Transverse colon (tissue), 4 donors: Measurements from ENCODE around the gene FKRP. TPM values are rescaled to one million over a fixed set of nuclear protein-coding genes. Genes with fewer than 3 reads are reported as not detected.
"Not testable (repeated sequence)": the region's sequence is repeated elsewhere in the genome, so short reads cannot be mapped to it uniquely, and the experiment has no call there.

Experiments used
- DNase-seq: peaks from one replicate; pipeline ENCODE4 v3.0.0-alpha.2; 2019
- H3K27ac ChIP-seq, 4 donors: fragments of 200-600 bp; sonication (generic); 2 replicates each; pipeline ENCODE4 v1.5.1; 2016 to 2018; ENCODE audit warnings: inconsistent platforms in 4 of 4
- H3K27me3 ChIP-seq: fragments of 200-600 bp; sonication (generic); 2 replicates; pipeline ENCODE4 v1.5.1; 2017; ENCODE audit warnings: inconsistent platforms
- H3K36me3 ChIP-seq, 4 donors: fragments of 200-600 bp; sonication (generic); 2 replicates each; pipeline ENCODE4 v1.5.1; 2017 to 2019; ENCODE audit warnings: inconsistent platforms in 4 of 4
- H3K4me1 ChIP-seq, 4 donors: fragments of 200-600 bp; sonication (generic); 2 replicates each; pipeline ENCODE4 v1.5.1; 2017 to 2020; ENCODE audit warnings: inconsistent platforms in 4 of 4
- H3K4me3 ChIP-seq, 4 donors: fragments of 200-600 bp; sonication (generic); 1 replicate in 1 of 4; 2 replicates in 3 of 4; pipeline versions ENCODE4 v1.5.1 to v1.6.1; 2017 to 2019; ENCODE audit warnings: inconsistent platforms in 4 of 4
- H3K9me3 ChIP-seq, 2 donors: fragments of 200-600 bp; sonication (generic); 2 replicates each; pipeline ENCODE4 v1.5.1; 2017 to 2019; ENCODE audit warnings: inconsistent platforms in 2 of 2
- CTCF ChIP-seq, 5 experiments: fragments of 200-600 bp in 3 of 5; fragments of 450-650 bp in 2 of 5; sonication (generic) in 3 of 5; IDR thresholded peaks; 1 replicate in 2 of 5; 2 replicates in 3 of 5; pipeline ENCODE4 v1.5.1; 2016 to 2017; ENCODE audit warnings: antibody characterized with exemption in 5 of 5, inconsistent platforms in 3 of 5, mild to moderate bottlenecking in 2 of 5, moderate library complexity in 1 of 5
- EP300 ChIP-seq: sonication (generic); formaldehyde crosslinking; IDR thresholded peaks from one replicate; pipeline ENCODE4 v1.6.1; 2017; ENCODE audit warnings: antibody characterized with exemption, low read depth
- POLR2A ChIP-seq: fragments of 450-650 bp; IDR thresholded peaks from one replicate; pipeline ENCODE4 v1.6.1; 2016; ENCODE audit warnings: antibody characterized with exemption, mild to moderate bottlenecking, moderate library complexity
- POLR2AphosphoS5 ChIP-seq, 3 donors: sonication (generic); formaldehyde crosslinking; IDR thresholded peaks; one replicate each; pipeline ENCODE4 v1.6.1; 2016; ENCODE audit warnings: antibody characterized with exemption in 3 of 3
- WGBS, 2 donors: methylation state at CpG; one replicate each; pipeline ENCODE4 v1.1.5; 2018; ENCODE audit warnings: low coverage in 1 of 2; 5-methylcytosine and 5-hydroxymethylcytosine counted together
- in situ Hi-C, 4 donors: fragments of 200-750 bp; cut with MboI; loops; one replicate each; pipeline versions ENCODE4 v1.15.0 to v1.15.1; 2017; ENCODE audit warnings: low sequenced_read_pairs in 3 of 4, low pct_ligation_motif_present in 1 of 4, low pct_unique_long_range_greater_than_20kb in 1 of 4
- intact Hi-C: fragments of 100-400 bp; cut with DNase I; formaldehyde crosslinking; loops from one replicate; pipeline ENCODE4 v1.15.1; 2023; ENCODE audit warnings: low total_unique reads
- total RNA-seq, 4 donors: library from RNA; depleted of rRNA; stranded (reverse); fragments of >200 nt; gene quantifications; one replicate each; pipeline ENCODE4 v1.1.0, GENCODE V29; 2016

The FKRP gene
- total RNA-seq, 4 donors from 2014 or later: 9.7 to 16.1 (median 11.8) TPM

GRCh38 chr19:46768746-46769145, 22.9 kb downstream of the FKRP start:
- peaks cover 3 to 48% (median 27%) of the 10 kb centered on the region in 4 donors for H3K4me1 ChIP-seq
- DNase-seq, H3K36me3 ChIP-seq, H3K4me3 ChIP-seq, H3K9me3 ChIP-seq, intact Hi-C loops, H3K27me3 ChIP-seq: not testable (repeated sequence)
- peak overlapping the region; percentile 72 to 79 (median 74) for H3K27ac ChIP-seq
- 15% methylated on average over 4 of the region's 4 CpGs; no CpG with 5 or more reads in 1 of the 2 donors for WGBS, 2 donors
- TF ChIP-seq CTCF (IDR thresholded peaks at IDR 0.05): peak in 1 of 5 experiments; percentile 8
- in situ Hi-C loops: loop anchor here in 1 of 4 donors (25.0 kb wide), 1 partner anchor 219 kb away; no protein-coding TSS in a partner anchor

- intact Hi-C loops (no loop called here), in situ Hi-C loops (loop anchor here in 1 of 4 donors (25.0 kb wide), 1 partner anchor 215 kb away; no protein-coding TSS in a partner anchor)
- 74 to 75% methylated on average over 7 to 11 of the region's 12 CpGs for WGBS, 2 donors
- H3K4me3 ChIP-seq: no peak overlapping the region
- H3K27ac ChIP-seq: no peak overlapping the region
- H3K27me3 ChIP-seq: no peaks in the 10 kb centered on the region
- TF ChIP-seq POLR2A (no peak), CTCF (IDR thresholded peaks at IDR 0.05) (no peak), EP300 (no peak)
- peaks cover 0 to 36% (median 21%) of the 10 kb centered on the region in 4 donors for H3K4me1 ChIP-seq
- no peaks in the 10 kb centered on the region for H3K9me3 ChIP-seq
- no peak for DNase-seq
- H3K36me3 ChIP-seq: peaks cover 0 to 25% (median 16%) of the 10 kb centered on the region in 4 donors
These were observed 26.5 kb downstream of the FKRP start for GRCh38 chr19:46772170-46773017.

DNA sequence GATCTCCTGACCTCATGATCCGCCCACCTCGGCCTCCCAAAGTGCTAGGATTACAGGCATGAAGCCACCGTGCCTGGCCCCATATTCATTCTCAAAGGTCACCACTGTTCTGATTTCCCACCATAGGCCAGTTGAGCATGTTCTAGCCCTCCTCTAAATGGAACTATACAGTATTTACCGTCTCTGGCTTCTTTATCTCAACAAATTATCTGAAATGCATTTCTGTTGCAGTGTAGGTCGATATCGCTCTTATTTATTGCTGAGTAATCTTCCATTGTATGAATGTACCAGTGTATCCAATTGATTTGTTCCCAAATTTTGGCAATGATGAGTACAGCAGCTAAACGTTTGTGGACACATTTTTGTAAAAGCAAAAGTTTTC, 27.2 kb downstream of the FKRP start:
- in situ Hi-C loops (loop anchor here in 1 of 4 donors (25.0 kb wide), 1 partner anchor 214 kb away; no protein-coding TSS in a partner anchor), intact Hi-C loops (no loop called here)
- Histone ChIP-seq H3K9me3 (no peaks in the 10 kb centered on the region), H3K36me3 (peaks cover 0 to 27% (median 17%) of the 10 kb centered on the region in 4 donors), H3K4me1 (peaks cover 0 to 39% (median 20%) of the 10 kb centered on the region in 4 donors), H3K27ac (no peak overlapping the region), H3K27me3 (no peaks in the 10 kb centered on the region), H3K4me3 (no peak overlapping the region)
- WGBS, 2 donors: 73 to 92% methylated on average over 7 of the region's 7 CpGs
- DNase-seq: no peak
- TF ChIP-seq CTCF (IDR thresholded peaks at IDR 0.05) (no peak), EP300 (no peak), POLR2AphosphoS5 (IDR thresholded peaks at IDR 0.05) (no peak)

GRCh38 chr19:46775642-46776258, 29.9 kb downstream of the FKRP start:
- in situ Hi-C loops (loop anchor here in 1 of 4 donors (5.0 kb wide), 1 partner anchor 52 kb away; no protein-coding TSS in a partner anchor), intact Hi-C loops (no loop called here)
- no peak for DNase-seq
- WGBS, 2 donors: 80 to 97% methylated on average over 11 of the region's 11 CpGs
- H3K27ac ChIP-seq: no peak overlapping the region
- peaks cover 0 to 21% (median 6%) of the 10 kb centered on the region in 4 donors for H3K4me1 ChIP-seq
- no peaks in the 10 kb centered on the region for H3K27me3 ChIP-seq
- TF ChIP-seq POLR2AphosphoS5 (IDR thresholded peaks at IDR 0.05) (no peak), CTCF (IDR thresholded peaks at IDR 0.05) (no peak), POLR2A (no peak), EP300 (no peak)
- H3K4me3 ChIP-seq: no peak overlapping the region
- H3K36me3 ChIP-seq: peaks cover 0 to 45% (median 22%) of the 10 kb centered on the region in 4 donors
- no peaks in the 10 kb centered on the region for H3K9me3 ChIP-seq
